PC-3 (cell line): ENCODE data around the gene LOX. TPM values are rescaled to one million over a fixed set of nuclear protein-coding genes. Genes with fewer than 3 reads are reported as not detected.

Experiments used
- ATAC-seq: fragments of 200-7000 bp; cut with Tn5 transposase; 2 replicates; pipeline ENCODE4 v1.9.1; 2020; ENCODE audit warnings: mild to moderate bottlenecking, moderate library complexity
- BruUV-seq: library from RNA; stranded (reverse); fragments of 400-500 nt; replicated peaks from 2 replicates; lab custom pipeline; 2021; lab: Mats Ljungman, UMichigan
- CTCF ChIA-PET: fragments of 300-600 bp; sonication (Branson Sonifier 250); formaldehyde crosslinking; loops from one replicate; lab custom pipeline; 2022; ENCODE audit warnings: antibody characterized with exemption; lab: Charles Lee
- POLR2A ChIA-PET: fragments of 300-600 bp; sonication (Branson Sonifier 250); formaldehyde crosslinking; loops from one replicate; lab custom pipeline; 2022; ENCODE audit warnings: antibody characterized with exemption; ENCODE audit not compliant: unreplicated experiment; lab: Charles Lee
- DNase-seq: peaks from one replicate; pipeline ENCODE4 v3.0.0-alpha.2; 2015
- H2AFZ ChIP-seq: fragments of 300-600 bp; sonication (generic); 2 replicates; pipeline ENCODE4 v1.6.0; 2016; ENCODE audit warnings: antibody characterized with exemption, low read length
- H3F3A ChIP-seq: fragments of 300-600 bp; sonication (generic); one replicate; pipeline ENCODE4 v1.6.0; 2017; ENCODE audit warnings: antibody characterized with exemption, low read length, control low read depth, mild to moderate bottlenecking; ENCODE audit not compliant: unreplicated experiment
- H3K27ac ChIP-seq: fragments of 300-600 bp; sonication (generic); 2 replicates; pipeline ENCODE4 v1.5.1; 2016; ENCODE audit warnings: mild to moderate bottlenecking, low read length
- H3K27me3 ChIP-seq: fragments of 300-600 bp; sonication (generic); 2 replicates; pipeline ENCODE4 v1.6.1; 2016; ENCODE audit warnings: low read length, mixed read lengths
- H3K36me3 ChIP-seq: fragments of 300-600 bp; sonication (generic); 2 replicates; pipeline ENCODE4 v1.6.1; 2016; ENCODE audit warnings: low read depth, mixed run types, low read length, mixed read lengths
- H3K4me1 ChIP-seq: fragments of 300-600 bp; sonication (generic); 2 replicates; pipeline ENCODE4 v1.5.1; 2016; ENCODE audit warnings: low read length; ENCODE audit not compliant: insufficient read depth
- H3K4me2 ChIP-seq: fragments of 300-600 bp; sonication (generic); 2 replicates; pipeline ENCODE4 v1.6.0; 2016; ENCODE audit warnings: low read length
- H3K4me3 ChIP-seq: fragments of 300-600 bp; sonication (generic); 2 replicates; pipeline ENCODE4 v1.5.1; 2016; ENCODE audit warnings: mild to moderate bottlenecking, low read length, mixed read lengths
- H3K79me2 ChIP-seq: fragments of 300-600 bp; sonication (generic); 2 replicates; pipeline ENCODE4 v1.6.1; 2017; ENCODE audit warnings: low read length, mixed read lengths
- H3K9ac ChIP-seq: fragments of 300-600 bp; sonication (generic); 2 replicates; pipeline ENCODE4 v1.6.0; 2016; ENCODE audit warnings: mild to moderate bottlenecking, low read length
- H3K9me2 ChIP-seq: fragments of 300-600 bp; sonication (generic); replicated peaks from 2 replicates; pipeline ENCODE4 v1.6.1; 2016; ENCODE audit warnings: mixed run types, low read length, mixed read lengths
- H3K9me3 ChIP-seq: fragments of 300-600 bp; sonication (generic); 2 replicates; pipeline ENCODE4 v1.6.1; 2016; ENCODE audit warnings: low read length, mixed read lengths
- H4K20me1 ChIP-seq: fragments of 300-600 bp; sonication (generic); 2 replicates; pipeline ENCODE4 v1.6.1; 2016; ENCODE audit warnings: low read length, mixed read lengths
- EZH2 ChIP-seq: fragments of 300-600 bp; sonication (generic); IDR thresholded peaks from one replicate; pipeline ENCODE4 v1.6.1; 2017; ENCODE audit warnings: antibody characterized with exemption, mild to moderate bottlenecking, low read length; ENCODE audit not compliant: unreplicated experiment
- EZH2phosphoT487 ChIP-seq: fragments of 300-600 bp; sonication (generic); IDR thresholded peaks from 2 replicates; pipeline ENCODE4 v1.6.1; 2018; ENCODE audit warnings: mild to moderate bottlenecking, antibody characterized with exemption, low read length, borderline replicate concordance
- intact Hi-C: fragments of 100-400 bp; cut with micrococcal nuclease; formaldehyde crosslinking; loops from 2 replicates; pipeline ENCODE4 v1.9.0; 2023
- total RNA-seq: library from RNA; depleted of rRNA; stranded (reverse); fragments of >200 nt; gene quantifications from 2 replicates; pipeline ENCODE4 v1.2.3, GENCODE V29; 2014
- TF ChIP-seq, protein P1 (sequence below): fragments of 300-600 bp; sonication (generic); conservative IDR thresholded peaks from 2 replicates; pipeline ENCODE4 v1.5.1; 2017; ENCODE audit warnings: antibody characterized with exemption, low read depth, mild to moderate bottlenecking, low read length

Gene LOX
- total RNA-seq, 1 experiment from 2014 or later = 0.18 TPM

DNA sequence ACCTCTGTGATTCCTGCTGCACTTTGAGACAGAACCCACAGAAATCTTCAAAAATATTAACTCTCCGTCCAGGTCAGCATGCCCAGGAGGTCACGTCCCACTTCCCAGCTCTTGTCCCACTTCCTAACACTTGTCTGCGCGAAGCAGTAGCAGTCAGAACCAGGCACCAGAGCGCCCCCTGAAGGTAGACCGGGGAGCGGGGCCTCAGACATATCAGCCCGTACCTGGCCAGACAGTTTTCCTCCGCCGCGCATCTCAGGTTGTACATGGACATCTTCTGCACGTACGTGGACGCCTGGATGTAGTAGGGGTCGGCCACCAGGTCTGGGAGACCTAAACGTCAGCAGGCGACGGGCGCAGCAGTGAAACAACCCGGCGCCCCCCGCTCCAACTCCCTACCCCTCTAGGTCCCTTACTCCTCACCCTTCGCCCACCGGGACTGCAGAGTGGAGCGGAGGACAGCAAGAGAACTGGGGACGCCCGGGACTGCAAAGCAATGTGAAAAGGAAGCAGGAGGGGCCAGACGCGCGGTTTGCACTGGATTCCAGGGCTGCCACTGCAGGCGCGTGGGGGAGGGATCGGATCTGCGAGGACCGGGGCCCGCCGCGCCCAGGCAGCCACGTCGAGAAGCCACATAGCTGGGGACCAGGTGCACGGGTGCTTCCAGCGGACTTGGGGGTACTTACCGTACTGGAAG lies 1.2 kb downstream of the LOX start:
- no peak overlapping the region for H3K27ac ChIP-seq
- peaks cover 10% of the 10 kb centered on the region; the same call in 1 of the 2 replicates for H3K4me1 ChIP-seq
- no peaks in the 10 kb centered on the region for H4K20me1 ChIP-seq
- peak; percentile 62 for DNase-seq
- no peaks in the 10 kb centered on the region for H3K79me2 ChIP-seq
- peak; percentile 61 for ATAC-seq
- TF ChIP-seq EZH2phosphoT487 = no peak
- TF ChIP-seq, protein P1, sequence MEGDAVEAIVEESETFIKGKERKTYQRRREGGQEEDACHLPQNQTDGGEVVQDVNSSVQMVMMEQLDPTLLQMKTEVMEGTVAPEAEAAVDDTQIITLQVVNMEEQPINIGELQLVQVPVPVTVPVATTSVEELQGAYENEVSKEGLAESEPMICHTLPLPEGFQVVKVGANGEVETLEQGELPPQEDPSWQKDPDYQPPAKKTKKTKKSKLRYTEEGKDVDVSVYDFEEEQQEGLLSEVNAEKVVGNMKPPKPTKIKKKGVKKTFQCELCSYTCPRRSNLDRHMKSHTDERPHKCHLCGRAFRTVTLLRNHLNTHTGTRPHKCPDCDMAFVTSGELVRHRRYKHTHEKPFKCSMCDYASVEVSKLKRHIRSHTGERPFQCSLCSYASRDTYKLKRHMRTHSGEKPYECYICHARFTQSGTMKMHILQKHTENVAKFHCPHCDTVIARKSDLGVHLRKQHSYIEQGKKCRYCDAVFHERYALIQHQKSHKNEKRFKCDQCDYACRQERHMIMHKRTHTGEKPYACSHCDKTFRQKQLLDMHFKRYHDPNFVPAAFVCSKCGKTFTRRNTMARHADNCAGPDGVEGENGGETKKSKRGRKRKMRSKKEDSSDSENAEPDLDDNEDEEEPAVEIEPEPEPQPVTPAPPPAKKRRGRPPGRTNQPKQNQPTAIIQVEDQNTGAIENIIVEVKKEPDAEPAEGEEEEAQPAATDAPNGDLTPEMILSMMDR = peak; percentile 72
- H3F3A ChIP-seq = no peaks in the 10 kb centered on the region
- intact Hi-C loops = loop anchor here (1.0 to 2.0 kb wide), 3 partner anchors 24 to 108 kb away; no protein-coding TSS in a partner anchor
- H2AFZ ChIP-seq = peak overlapping the region; percentile 89
- peak overlapping the region; percentile 99 for H3K4me2 ChIP-seq
- H3K27me3 ChIP-seq = no peaks in the 10 kb centered on the region
- H3K9me2 ChIP-seq = no peaks in the 10 kb centered on the region
- POLR2A ChIA-PET = interaction anchor here (0.6 to 0.7 kb wide), 2 partner anchors 87 to 113 kb away, joined by 3 to 4 read pairs; no protein-coding TSS in a partner anchor
- BruUV-seq = no TSS peak
- 0 out of 2 replicates have a peak overlapping the region, but pooled peaks have one; percentile 33 for H3K9ac ChIP-seq
- no peaks in the 10 kb centered on the region for H3K36me3 ChIP-seq
- H3K4me3 ChIP-seq = peak overlapping the region; percentile 76
- H3K9me3 ChIP-seq = no peaks in the 10 kb centered on the region
- CTCF ChIA-PET = interaction anchor here (3.1 kb wide), 1 partner anchor 108 kb away, joined by 15 read pairs; no protein-coding TSS in a partner anchor

DNA sequence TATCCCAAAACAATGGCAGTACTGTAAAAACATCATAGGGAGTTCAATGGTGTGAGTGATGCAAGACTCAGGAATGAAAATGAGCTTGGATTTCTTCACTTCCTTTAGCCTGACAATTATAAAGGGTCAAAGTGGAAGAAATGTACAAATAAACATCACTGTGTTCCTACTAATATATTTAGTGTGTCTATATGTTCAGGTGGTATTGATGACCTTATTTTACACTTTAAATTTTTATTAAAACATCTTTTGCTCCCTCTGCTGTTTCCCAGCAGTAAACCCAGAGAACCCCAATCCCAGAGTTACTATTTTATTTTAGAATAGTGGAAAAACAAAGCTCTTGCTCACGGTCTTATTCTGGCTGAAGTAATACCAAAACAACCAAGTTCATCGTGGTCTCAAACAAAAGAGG lies 2.0 kb downstream of the LOX start:
- H4K20me1 ChIP-seq = no peaks in the 10 kb centered on the region
- ChIA-PET POLR2A (interaction anchor here (0.6 kb wide), 1 partner anchor 88 kb away, joined by 4 read pairs; no protein-coding TSS in a partner anchor), CTCF (interaction anchor here (0.6 to 3.1 kb wide), 3 partner anchors 107 to 920 kb away, joined by 3 to 15 read pairs (median 4); no protein-coding TSS in a partner anchor)
- H3K27ac ChIP-seq = no peak overlapping the region
- TF ChIP-seq, protein P1 = no peak
- TF ChIP-seq EZH2 = no peak
- no peak for TF ChIP-seq EZH2phosphoT487
- peak overlapping the region; percentile 99 for H3K4me2 ChIP-seq
- H3K27me3 ChIP-seq = no peaks in the 10 kb centered on the region
- no peak overlapping the region for H3K4me3 ChIP-seq
- H3K9ac ChIP-seq = no peak overlapping the region
- no peaks in the 10 kb centered on the region for H3K79me2 ChIP-seq
- intact Hi-C loops = loop anchor here (1.0 to 2.0 kb wide), 2 partner anchors 25 to 107 kb away; no protein-coding TSS in a partner anchor
- no peaks in the 10 kb centered on the region for H3K9me3 ChIP-seq
- BruUV-seq = no TSS peak
- H2AFZ ChIP-seq = 0 out of 2 replicates have a peak overlapping the region, but pooled peaks have one; percentile 89
- ATAC-seq = no peak
- peaks cover 10% of the 10 kb centered on the region; the same call in 1 of the 2 replicates for H3K4me1 ChIP-seq
- no peak for DNase-seq
- no peaks in the 10 kb centered on the region for H3F3A ChIP-seq
- H3K9me2 ChIP-seq = no peaks in the 10 kb centered on the region
- H3K36me3 ChIP-seq = no peaks in the 10 kb centered on the region
